NB4 (cell line): ENCODE data around the gene GPRC5B.

Source experiments
- DNase-seq: peaks from one replicate; pipeline ENCODE4 v3.0.0; 2010; ENCODE audit warnings: low read depth
- H3K4me3 ChIP-seq: one replicate; pipeline ENCODE4 v1.5.1; 2011; ENCODE audit warnings: mild to moderate bottlenecking, low read depth, low read length, moderate library complexity
- CTCF ChIP-seq: IDR thresholded peaks from one replicate; pipeline ENCODE4 v1.5.1; 2012; ENCODE audit warnings: low read depth, low read length
- MAX ChIP-seq: IDR thresholded peaks from 2 replicates; pipeline ENCODE4 v1.6.1; 2011; ENCODE audit warnings: low read depth, low read length
- MYC ChIP-seq: IDR thresholded peaks from 2 replicates; pipeline ENCODE4 v1.6.1; 2011; ENCODE audit warnings: low read depth, low read length
- POLR2A ChIP-seq: IDR thresholded peaks from 2 replicates; pipeline ENCODE4 v1.6.1; 2011; ENCODE audit warnings: mild to moderate bottlenecking; ENCODE audit not compliant: insufficient read length; ENCODE audit errors: extremely low read depth

The GPRC5B gene

GRCh38 chr16:19912455-19913339, 28.0 kb upstream of the GPRC5B start:
- DNase-seq: peak; percentile 25
- H3K4me3 ChIP-seq: no peak overlapping the region
- TF ChIP-seq POLR2A (no peak), CTCF (no peak), MAX (no peak), MYC (no peak)

- H3K4me3 ChIP-seq: no peak overlapping the region
- no peak for DNase-seq
- TF ChIP-seq POLR2A (no peak), CTCF (no peak), MAX (no peak), MYC (no peak)
Observed at GRCh38 chr16:19911747-19912454, 27.3 kb upstream of the GPRC5B start.

GRCh38 chr16:19911204-19911603, 26.6 kb upstream of the GPRC5B start:
- DNase-seq: no peak
- H3K4me3 ChIP-seq: no peak overlapping the region
- TF ChIP-seq CTCF (no peak), MAX (no peak), MYC (no peak), POLR2A (no peak)

- no peak for DNase-seq
- no peak for TF ChIP-seq MYC
- TF ChIP-seq POLR2A: no peak
- TF ChIP-seq MAX: no peak
- H3K4me3 ChIP-seq: no peak overlapping the region
Observed at GRCh38 chr16:19909750-19910322, 25.2 kb upstream of the GPRC5B start.

- no peak for DNase-seq
- TF ChIP-seq MYC: no peak
- TF ChIP-seq CTCF: no peak
- no peak for TF ChIP-seq POLR2A
- TF ChIP-seq MAX: no peak
Observed at GRCh38 chr16:19908921-19909320, 24.3 kb upstream of the GPRC5B start.

More at GRCh38 chr16:19908921-19909320, 24.3 kb upstream of the GPRC5B start:
- no peak overlapping the region for H3K4me3 ChIP-seq
